22Rv1 (cell line): ENCODE measurements around the gene ZNF888.

Experiments used
- H3K27ac ChIP-seq: fragments of 450-650 bp; 2 replicates; pipeline ENCODE4 v1.5.1; 2017
- CTCF ChIP-seq: fragments of 450-650 bp; IDR thresholded peaks from 2 replicates; pipeline ENCODE4 v1.5.1; 2017; ENCODE audit warnings: mild to moderate bottlenecking
- ZFX ChIP-seq: fragments of 450-650 bp; IDR thresholded peaks from 2 replicates; pipeline ENCODE4 v1.6.1; 2017; ENCODE audit warnings: antibody characterized with exemption, borderline replicate concordance

The ZNF888 gene

GRCh38 chr19:52922841-52923777, at the start of gene ZNF888:
ZNF888 (minus strand) TSS chr19:52923428; CDS start chr19:52917873, 5,555 bp downstream.
- H3K27ac ChIP-seq = peak within 1 kb of the TSS; percentile 98
- TF ChIP-seq ZFX (no peak), CTCF (no peak)

- TF ChIP-seq ZFX = no peak
- no peak for TF ChIP-seq CTCF
- H3K27ac ChIP-seq = no peak overlapping the region
These were observed 44.5 kb upstream of the ZNF888 start for GRCh38 chr19:52967772-52968171.

- peak overlapping the region; percentile 82 for H3K27ac ChIP-seq
- no peak for TF ChIP-seq ZFX
- no peak for TF ChIP-seq CTCF
These were observed 40.0 kb upstream of the ZNF888 start for GRCh38 chr19:52963247-52963618.

- peak within 1 kb of the TSS; percentile 82 for H3K27ac ChIP-seq
- no peak for TF ChIP-seq CTCF
- TF ChIP-seq ZFX = no peak
These were observed 39.4 kb upstream of the ZNF888 start, which contains the start of gene ZNF816 for GRCh38 chr19:52962394-52963246. ZNF816 (minus strand) TSS chr19:52962881; CDS start chr19:52956089, 6,792 bp downstream.

- TF ChIP-seq ZFX (no peak), CTCF (no peak)
- H3K27ac ChIP-seq = peak overlapping the region; percentile 82
These were observed 38.8 kb upstream of the ZNF888 start for GRCh38 chr19:52961981-52962380.

- H3K27ac ChIP-seq = no peak overlapping the region
- TF ChIP-seq ZFX = no peak
- no peak for TF ChIP-seq CTCF
These were observed 36.5 kb upstream of the ZNF888 start for GRCh38 chr19:52959613-52960295.
